HEK293 (cell line): ENCODE measurements around the gene SEZ6L.
A peak's percentile ranks its signal among the peaks of the same experiment; 100 is the strongest.

ENCODE experiments used
- GLI2 ChIP-seq: fragments of 450-650 bp; formaldehyde crosslinking; IDR thresholded peaks from 2 replicates; pipeline ENCODE4; 2017; ENCODE audit warnings: missing biosample characterization, missing genetic modification characterization, low read depth, borderline replicate concordance
- GLI4 ChIP-seq: fragments of 450-650 bp; formaldehyde crosslinking; IDR thresholded peaks from 2 replicates; pipeline ENCODE4 v1.5.1; 2016; ENCODE audit warnings: missing biosample characterization, missing genetic modification characterization
- HOXA7 ChIP-seq: sonication (generic); formaldehyde crosslinking; IDR thresholded peaks from 2 replicates; pipeline ENCODE4 v1.8.1; 2022; ENCODE audit warnings: missing genetic modification reagents, borderline replicate concordance
- KLF10 ChIP-seq: fragments of 450-650 bp; IDR thresholded peaks from 2 replicates; pipeline ENCODE4 v1.5.1; 2018; ENCODE audit warnings: missing biosample characterization, mild to moderate bottlenecking, missing genetic modification characterization
- PRDM1 ChIP-seq: fragments of 450-650 bp; formaldehyde crosslinking; IDR thresholded peaks from 2 replicates; pipeline ENCODE4; 2016; ENCODE audit warnings: missing biosample characterization, missing genetic modification characterization
- ZNF132 ChIP-seq: fragments of 450-650 bp; formaldehyde crosslinking; IDR thresholded peaks from 2 replicates; pipeline ENCODE4 v1.5.1; 2017; ENCODE audit warnings: missing biosample characterization, missing genetic modification characterization, borderline replicate concordance
- ZNF169 ChIP-seq: fragments of 450-650 bp; formaldehyde crosslinking; IDR thresholded peaks from 2 replicates; pipeline ENCODE4 v1.5.1; 2016; ENCODE audit warnings: missing biosample characterization, missing genetic modification characterization
- ZNF202 ChIP-seq: fragments of 450-650 bp; formaldehyde crosslinking; IDR thresholded peaks from 2 replicates; pipeline ENCODE4 v1.5.1; 2016; ENCODE audit warnings: missing biosample characterization, missing genetic modification characterization, borderline replicate concordance
- ZNF248 ChIP-seq: fragments of 450-650 bp; formaldehyde crosslinking; IDR thresholded peaks from 2 replicates; pipeline ENCODE4 v1.5.1; 2017; ENCODE audit warnings: missing biosample characterization, missing genetic modification characterization
- ZNF302 ChIP-seq: fragments of 450-650 bp; formaldehyde crosslinking; IDR thresholded peaks from 2 replicates; pipeline ENCODE4 v1.5.1; 2016; ENCODE audit warnings: missing biosample characterization, missing genetic modification characterization, low read depth
- ZNF335 ChIP-seq: fragments of 450-650 bp; formaldehyde crosslinking; conservative IDR thresholded peaks from 2 replicates; pipeline ENCODE4 v1.5.1; 2016; ENCODE audit warnings: missing biosample characterization, missing genetic modification characterization
- ZNF341 ChIP-seq: fragments of 450-650 bp; formaldehyde crosslinking; IDR thresholded peaks from 2 replicates; pipeline ENCODE4; 2016; ENCODE audit warnings: low read depth, missing biosample characterization, missing genetic modification characterization
- ZNF544 ChIP-seq: fragments of 450-650 bp; formaldehyde crosslinking; IDR thresholded peaks from 2 replicates; pipeline ENCODE4 v1.5.0; 2017; ENCODE audit warnings: missing biosample characterization, missing genetic modification characterization
- ZNF624 ChIP-seq: fragments of 450-650 bp; formaldehyde crosslinking; IDR thresholded peaks from 2 replicates; pipeline ENCODE4 v1.5.1; 2017; ENCODE audit warnings: missing biosample characterization, missing genetic modification characterization
- ZNF747 ChIP-seq: fragments of 450-650 bp; formaldehyde crosslinking; IDR thresholded peaks from 2 replicates; pipeline ENCODE4 v1.5.1; 2016; ENCODE audit warnings: missing biosample characterization, missing genetic modification characterization
- ZNF768 ChIP-seq: fragments of 450-650 bp; formaldehyde crosslinking; IDR thresholded peaks from 2 replicates; pipeline ENCODE4 v1.5.1; 2018; ENCODE audit warnings: missing biosample characterization, mild to moderate bottlenecking, missing genetic modification characterization
- ZNF792 ChIP-seq: fragments of 450-650 bp; formaldehyde crosslinking; IDR thresholded peaks from 2 replicates; pipeline ENCODE4 v1.5.1; 2016; ENCODE audit warnings: missing biosample characterization, missing genetic modification characterization
- ZNF843 ChIP-seq: fragments of 450-650 bp; formaldehyde crosslinking; IDR thresholded peaks from 2 replicates; pipeline ENCODE4 v1.5.1; 2016; ENCODE audit warnings: missing biosample characterization, missing genetic modification characterization
- TF ChIP-seq, protein P1 (sequence below): fragments of 450-650 bp; formaldehyde crosslinking; IDR thresholded peaks from 2 replicates; pipeline ENCODE4 v1.5.1; 2016; ENCODE audit warnings: missing biosample characterization, missing genetic modification characterization, low read depth
- TF ChIP-seq, protein P2 (sequence below): fragments of 450-650 bp; formaldehyde crosslinking; IDR thresholded peaks from 2 replicates; pipeline ENCODE4 v1.5.1; 2016; ENCODE audit warnings: missing biosample characterization, missing genetic modification characterization
- TF ChIP-seq, protein P3 (sequence below): IDR thresholded peaks from 2 replicates; pipeline ENCODE4 v1.6.1; 2011; ENCODE audit warnings: mild to moderate bottlenecking, low read depth, low read length, borderline replicate concordance
- TF ChIP-seq, protein P4 (sequence below): fragments of 450-650 bp; formaldehyde crosslinking; IDR thresholded peaks from 2 replicates; pipeline ENCODE4 v1.5.1; 2016; ENCODE audit warnings: missing biosample characterization, missing genetic modification characterization
- TF ChIP-seq, protein P5 (sequence below): fragments of 450-650 bp; formaldehyde crosslinking; IDR thresholded peaks from 2 replicates; pipeline ENCODE4 v1.5.1; 2017; ENCODE audit warnings: missing biosample characterization, missing genetic modification characterization
- TF ChIP-seq, protein P6 (sequence below): fragments of 450-650 bp; formaldehyde crosslinking; IDR thresholded peaks from 2 replicates; pipeline ENCODE4 v1.5.1; 2016; ENCODE audit warnings: missing biosample characterization, missing genetic modification characterization
- TF ChIP-seq, protein P7 (sequence below): fragments of 450-650 bp; formaldehyde crosslinking; IDR thresholded peaks from 2 replicates; pipeline ENCODE4 v1.5.1; 2016; ENCODE audit warnings: missing biosample characterization, missing genetic modification characterization
- TF ChIP-seq, protein P8 (sequence below): fragments of 450-650 bp; formaldehyde crosslinking; IDR thresholded peaks from 2 replicates; pipeline ENCODE4 v1.5.1; 2016; ENCODE audit warnings: missing biosample characterization, missing genetic modification characterization, low read depth

SEZ6L gene

DNA sequence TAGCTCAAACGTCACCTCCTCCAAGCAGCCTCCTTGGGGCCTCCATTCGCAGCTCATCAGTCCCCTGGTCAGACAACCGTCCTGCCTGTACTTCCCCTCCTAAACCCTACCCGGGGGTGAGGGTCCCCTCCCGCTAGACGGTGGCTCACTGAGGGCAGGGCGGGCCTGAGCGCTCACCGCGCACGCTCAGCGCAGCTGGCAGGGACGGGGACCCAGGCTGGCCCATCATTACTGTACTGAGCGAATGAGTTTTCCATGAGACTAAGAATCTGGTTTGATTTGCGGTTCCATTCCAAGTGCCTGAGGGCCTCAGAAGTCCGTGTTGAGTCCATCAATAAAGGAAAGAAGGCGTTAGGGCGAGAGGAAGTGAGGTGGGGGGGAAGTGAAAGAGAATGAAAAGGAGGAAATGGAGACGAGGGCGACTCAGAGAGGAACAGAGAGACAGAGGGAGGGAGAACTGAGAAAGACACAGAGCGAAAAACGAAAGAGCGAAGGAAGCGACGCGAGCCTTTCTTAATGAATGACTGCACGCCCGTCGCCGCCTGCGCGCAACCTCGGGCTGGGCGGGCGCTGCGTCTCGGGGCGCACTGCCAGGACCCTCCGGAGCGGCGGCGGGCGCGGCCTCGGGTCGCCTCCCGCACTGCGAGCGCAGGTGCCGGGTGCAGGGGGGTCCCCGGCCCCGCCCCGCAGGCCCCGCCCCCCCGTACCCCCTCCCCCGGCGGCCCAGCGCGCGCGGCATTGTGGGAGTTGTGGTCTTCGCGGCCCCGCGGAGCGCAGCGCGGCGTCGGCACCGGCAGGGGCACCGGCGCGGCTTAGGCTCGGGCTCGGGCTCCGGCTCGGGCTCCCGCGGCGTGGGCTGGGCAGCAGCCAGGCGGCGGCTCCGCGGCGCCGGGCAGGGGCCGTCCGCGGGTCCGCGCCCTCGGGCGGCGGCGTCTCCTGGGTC is 259.5 kb downstream of the SEZ6L start, which contains the start of gene ASPHD2 (continued):
- TF ChIP-seq, protein P1, sequence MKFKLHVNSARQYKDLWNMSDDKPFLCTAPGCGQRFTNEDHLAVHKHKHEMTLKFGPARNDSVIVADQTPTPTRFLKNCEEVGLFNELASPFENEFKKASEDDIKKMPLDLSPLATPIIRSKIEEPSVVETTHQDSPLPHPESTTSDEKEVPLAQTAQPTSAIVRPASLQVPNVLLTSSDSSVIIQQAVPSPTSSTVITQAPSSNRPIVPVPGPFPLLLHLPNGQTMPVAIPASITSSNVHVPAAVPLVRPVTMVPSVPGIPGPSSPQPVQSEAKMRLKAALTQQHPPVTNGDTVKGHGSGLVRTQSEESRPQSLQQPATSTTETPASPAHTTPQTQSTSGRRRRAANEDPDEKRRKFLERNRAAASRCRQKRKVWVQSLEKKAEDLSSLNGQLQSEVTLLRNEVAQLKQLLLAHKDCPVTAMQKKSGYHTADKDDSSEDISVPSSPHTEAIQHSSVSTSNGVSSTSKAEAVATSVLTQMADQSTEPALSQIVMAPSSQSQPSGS: no peak
- TF ChIP-seq ZNF302 (no peak), ZNF843 (tag by site-specific recombination) (no peak), ZNF768 (peak; percentile 90; the same call in 1 of the 2 replicates), PRDM1 (tag by site-specific recombination) (peak; percentile 89), ZNF544 (tag by site-specific recombination) (no peak), GLI4 (tag by site-specific recombination) (no peak), ZNF169 (tag by site-specific recombination) (no peak), ZNF792 (tag by site-specific recombination) (no peak), GLI2 (tag by site-specific recombination) (no peak), KLF10 (tag by site-specific recombination) (no peak), ZNF747 (no peak), ZNF341 (tag by site-specific recombination) (0 out of 2 replicates have a peak, but pooled peaks have one; percentile 54), ZNF202 (tag by site-specific recombination) (no peak), ZNF335 (tag by site-specific recombination) (peak; percentile 92), ZNF624 (tag by site-specific recombination) (no peak), ZNF132 (tag by site-specific recombination) (no peak), ZNF248 (no peak), HOXA7 (CRISPR knock-in tag) (no peak)
- TF ChIP-seq, protein P2, sequence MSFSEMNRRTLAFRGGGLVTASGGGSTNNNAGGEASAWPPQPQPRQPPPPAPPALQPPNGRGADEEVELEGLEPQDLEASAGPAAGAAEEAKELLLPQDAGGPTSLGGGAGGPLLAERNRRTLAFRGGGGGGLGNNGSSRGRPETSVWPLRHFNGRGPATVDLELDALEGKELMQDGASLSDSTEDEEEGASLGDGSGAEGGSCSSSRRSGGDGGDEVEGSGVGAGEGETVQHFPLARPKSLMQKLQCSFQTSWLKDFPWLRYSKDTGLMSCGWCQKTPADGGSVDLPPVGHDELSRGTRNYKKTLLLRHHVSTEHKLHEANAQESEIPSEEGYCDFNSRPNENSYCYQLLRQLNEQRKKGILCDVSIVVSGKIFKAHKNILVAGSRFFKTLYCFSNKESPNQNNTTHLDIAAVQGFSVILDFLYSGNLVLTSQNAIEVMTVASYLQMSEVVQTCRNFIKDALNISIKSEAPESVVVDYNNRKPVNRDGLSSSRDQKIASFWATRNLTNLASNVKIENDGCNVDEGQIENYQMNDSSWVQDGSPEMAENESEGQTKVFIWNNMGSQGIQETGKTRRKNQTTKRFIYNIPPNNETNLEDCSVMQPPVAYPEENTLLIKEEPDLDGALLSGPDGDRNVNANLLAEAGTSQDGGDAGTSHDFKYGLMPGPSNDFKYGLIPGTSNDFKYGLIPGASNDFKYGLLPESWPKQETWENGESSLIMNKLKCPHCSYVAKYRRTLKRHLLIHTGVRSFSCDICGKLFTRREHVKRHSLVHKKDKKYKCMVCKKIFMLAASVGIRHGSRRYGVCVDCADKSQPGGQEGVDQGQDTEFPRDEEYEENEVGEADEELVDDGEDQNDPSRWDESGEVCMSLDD (tag by site-specific recombination): peak; percentile 67; the same call in 1 of the 2 replicates
- TF ChIP-seq, protein P3, sequence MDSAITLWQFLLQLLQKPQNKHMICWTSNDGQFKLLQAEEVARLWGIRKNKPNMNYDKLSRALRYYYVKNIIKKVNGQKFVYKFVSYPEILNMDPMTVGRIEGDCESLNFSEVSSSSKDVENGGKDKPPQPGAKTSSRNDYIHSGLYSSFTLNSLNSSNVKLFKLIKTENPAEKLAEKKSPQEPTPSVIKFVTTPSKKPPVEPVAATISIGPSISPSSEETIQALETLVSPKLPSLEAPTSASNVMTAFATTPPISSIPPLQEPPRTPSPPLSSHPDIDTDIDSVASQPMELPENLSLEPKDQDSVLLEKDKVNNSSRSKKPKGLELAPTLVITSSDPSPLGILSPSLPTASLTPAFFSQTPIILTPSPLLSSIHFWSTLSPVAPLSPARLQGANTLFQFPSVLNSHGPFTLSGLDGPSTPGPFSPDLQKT: no peak
- TF ChIP-seq, protein P4, sequence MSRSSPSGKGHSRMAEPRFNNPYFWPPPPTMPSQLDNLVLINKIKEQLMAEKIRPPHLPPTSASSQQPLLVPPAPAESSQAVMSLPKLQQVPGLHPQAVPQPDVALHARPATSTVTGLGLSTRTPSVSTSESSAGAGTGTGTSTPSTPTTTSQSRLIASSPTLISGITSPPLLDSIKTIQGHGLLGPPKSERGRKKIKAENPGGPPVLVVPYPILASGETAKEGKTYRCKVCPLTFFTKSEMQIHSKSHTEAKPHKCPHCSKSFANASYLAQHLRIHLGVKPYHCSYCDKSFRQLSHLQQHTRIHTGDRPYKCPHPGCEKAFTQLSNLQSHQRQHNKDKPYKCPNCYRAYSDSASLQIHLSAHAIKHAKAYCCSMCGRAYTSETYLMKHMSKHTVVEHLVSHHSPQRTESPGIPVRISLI (tag by site-specific recombination): no peak
- TF ChIP-seq, protein P5, sequence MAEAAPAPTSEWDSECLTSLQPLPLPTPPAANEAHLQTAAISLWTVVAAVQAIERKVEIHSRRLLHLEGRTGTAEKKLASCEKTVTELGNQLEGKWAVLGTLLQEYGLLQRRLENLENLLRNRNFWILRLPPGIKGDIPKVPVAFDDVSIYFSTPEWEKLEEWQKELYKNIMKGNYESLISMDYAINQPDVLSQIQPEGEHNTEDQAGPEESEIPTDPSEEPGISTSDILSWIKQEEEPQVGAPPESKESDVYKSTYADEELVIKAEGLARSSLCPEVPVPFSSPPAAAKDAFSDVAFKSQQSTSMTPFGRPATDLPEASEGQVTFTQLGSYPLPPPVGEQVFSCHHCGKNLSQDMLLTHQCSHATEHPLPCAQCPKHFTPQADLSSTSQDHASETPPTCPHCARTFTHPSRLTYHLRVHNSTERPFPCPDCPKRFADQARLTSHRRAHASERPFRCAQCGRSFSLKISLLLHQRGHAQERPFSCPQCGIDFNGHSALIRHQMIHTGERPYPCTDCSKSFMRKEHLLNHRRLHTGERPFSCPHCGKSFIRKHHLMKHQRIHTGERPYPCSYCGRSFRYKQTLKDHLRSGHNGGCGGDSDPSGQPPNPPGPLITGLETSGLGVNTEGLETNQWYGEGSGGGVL: peak; percentile 67
- TF ChIP-seq, protein P6, sequence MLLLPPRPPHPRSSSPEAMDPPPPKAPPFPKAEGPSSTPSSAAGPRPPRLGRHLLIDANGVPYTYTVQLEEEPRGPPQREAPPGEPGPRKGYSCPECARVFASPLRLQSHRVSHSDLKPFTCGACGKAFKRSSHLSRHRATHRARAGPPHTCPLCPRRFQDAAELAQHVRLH (tag by site-specific recombination): 0 out of 2 replicates have a peak, but pooled peaks have one; percentile 17
- TF ChIP-seq, protein P7, sequence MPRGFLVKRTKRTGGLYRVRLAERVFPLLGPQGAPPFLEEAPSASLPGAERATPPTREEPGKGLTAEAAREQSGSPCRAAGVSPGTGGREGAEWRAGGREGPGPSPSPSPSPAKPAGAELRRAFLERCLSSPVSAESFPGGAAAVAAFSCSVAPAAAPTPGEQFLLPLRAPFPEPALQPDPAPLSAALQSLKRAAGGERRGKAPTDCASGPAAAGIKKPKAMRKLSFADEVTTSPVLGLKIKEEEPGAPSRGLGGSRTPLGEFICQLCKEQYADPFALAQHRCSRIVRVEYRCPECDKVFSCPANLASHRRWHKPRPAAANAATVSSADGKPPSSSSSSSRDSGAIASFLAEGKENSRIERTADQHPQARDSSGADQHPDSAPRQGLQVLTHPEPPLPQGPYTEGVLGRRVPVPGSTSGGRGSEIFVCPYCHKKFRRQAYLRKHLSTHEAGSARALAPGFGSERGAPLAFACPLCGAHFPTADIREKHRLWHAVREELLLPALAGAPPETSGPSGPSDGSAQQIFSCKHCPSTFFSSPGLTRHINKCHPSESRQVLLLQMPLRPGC (tag by site-specific recombination): no peak
- TF ChIP-seq, protein P8, sequence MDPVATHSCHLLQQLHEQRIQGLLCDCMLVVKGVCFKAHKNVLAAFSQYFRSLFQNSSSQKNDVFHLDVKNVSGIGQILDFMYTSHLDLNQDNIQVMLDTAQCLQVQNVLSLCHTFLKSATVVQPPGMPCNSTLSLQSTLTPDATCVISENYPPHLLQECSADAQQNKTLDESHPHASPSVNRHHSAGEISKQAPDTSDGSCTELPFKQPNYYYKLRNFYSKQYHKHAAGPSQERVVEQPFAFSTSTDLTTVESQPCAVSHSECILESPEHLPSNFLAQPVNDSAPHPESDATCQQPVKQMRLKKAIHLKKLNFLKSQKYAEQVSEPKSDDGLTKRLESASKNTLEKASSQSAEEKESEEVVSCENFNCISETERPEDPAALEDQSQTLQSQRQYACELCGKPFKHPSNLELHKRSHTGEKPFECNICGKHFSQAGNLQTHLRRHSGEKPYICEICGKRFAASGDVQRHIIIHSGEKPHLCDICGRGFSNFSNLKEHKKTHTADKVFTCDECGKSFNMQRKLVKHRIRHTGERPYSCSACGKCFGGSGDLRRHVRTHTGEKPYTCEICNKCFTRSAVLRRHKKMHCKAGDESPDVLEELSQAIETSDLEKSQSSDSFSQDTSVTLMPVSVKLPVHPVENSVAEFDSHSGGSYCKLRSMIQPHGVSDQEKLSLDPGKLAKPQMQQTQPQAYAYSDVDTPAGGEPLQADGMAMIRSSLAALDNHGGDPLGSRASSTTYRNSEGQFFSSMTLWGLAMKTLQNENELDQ (tag by site-specific recombination): no peak
